A549 treated with Hydrocortisone at 1 μM for 4 hours (cell line): ENCODE data around the gene NSUN5. TPM values are rescaled to one million over a fixed set of nuclear protein-coding genes. Genes with fewer than 3 reads are reported as not detected.

Experiments
- total RNA-seq: library from RNA; stranded (reverse); fragments of 200-300 nt; extraction: Qiagen RNA extraction; gene quantifications from 5 replicates; pipeline ENCODE4 v1.2.3, GENCODE V29; 2022

NSUN5 gene
- total RNA-seq: 60.0 to 70.8 TPM (median 65.7 TPM) in 5 replicates

GRCh38 chr7:73308665-73309214 is at the start of gene NSUN5:
TSS of gene NSUN5 (minus strand) at chr7:73308826. CDS start at chr7:73308790, 36 bp downstream.

GRCh38 chr7:73327922-73328321 is 19.3 kb upstream of the NSUN5 start, which contains the start of the genes FKBP6 and TRIM50:
TSS of gene FKBP6 (plus strand) at chr7:73328161. CDS start at chr7:73328429, 268 bp downstream.
TSS of gene TRIM50 (minus strand) at chr7:73328082. CDS start at chr7:73324787, 3,295 bp downstream.

Other genes starting within 250 kb of the NSUN5 start
- not detected in 5 replicates for gene SPDYE9, start 222.8 kb downstream of the NSUN5 start, total RNA-seq
- gene TRIM50, start 19.3 kb upstream of the NSUN5 start, total RNA-seq: not detected in 5 replicates
- gene FKBP6, start 19.3 kb upstream of the NSUN5 start, total RNA-seq: not detected in 5 replicates
- 1.5 to 2.1 TPM (median 2.0 TPM) in 5 replicates for gene FZD9, start 125.0 kb upstream of the NSUN5 start, total RNA-seq
- 49.4 to 74.8 TPM (median 54.3 TPM) in 5 replicates for gene BAZ1B, start 213.5 kb upstream of the NSUN5 start, total RNA-seq
- 59.8 to 73.6 TPM (median 68.5 TPM) in 5 replicates for gene BCL7B, start 248.9 kb upstream of the NSUN5 start, total RNA-seq